HG03571 (cell line): ENCODE data around the gene SCAPER.
"Not testable (repeated sequence)": the region's sequence is repeated elsewhere in the genome, so short reads cannot be mapped to it uniquely, and the experiment has no call there.

Source experiments
- ATAC-seq: cut with Tn5 transposase; IDR thresholded peaks from one replicate; pipeline ENCODE4 v1.9.1; 2021; ENCODE audit not compliant: unreplicated experiment

The SCAPER gene

GRCh38 chr15:76585576-76585897, 319.6 kb downstream of the SCAPER start:
- no peak for ATAC-seq

DNA sequence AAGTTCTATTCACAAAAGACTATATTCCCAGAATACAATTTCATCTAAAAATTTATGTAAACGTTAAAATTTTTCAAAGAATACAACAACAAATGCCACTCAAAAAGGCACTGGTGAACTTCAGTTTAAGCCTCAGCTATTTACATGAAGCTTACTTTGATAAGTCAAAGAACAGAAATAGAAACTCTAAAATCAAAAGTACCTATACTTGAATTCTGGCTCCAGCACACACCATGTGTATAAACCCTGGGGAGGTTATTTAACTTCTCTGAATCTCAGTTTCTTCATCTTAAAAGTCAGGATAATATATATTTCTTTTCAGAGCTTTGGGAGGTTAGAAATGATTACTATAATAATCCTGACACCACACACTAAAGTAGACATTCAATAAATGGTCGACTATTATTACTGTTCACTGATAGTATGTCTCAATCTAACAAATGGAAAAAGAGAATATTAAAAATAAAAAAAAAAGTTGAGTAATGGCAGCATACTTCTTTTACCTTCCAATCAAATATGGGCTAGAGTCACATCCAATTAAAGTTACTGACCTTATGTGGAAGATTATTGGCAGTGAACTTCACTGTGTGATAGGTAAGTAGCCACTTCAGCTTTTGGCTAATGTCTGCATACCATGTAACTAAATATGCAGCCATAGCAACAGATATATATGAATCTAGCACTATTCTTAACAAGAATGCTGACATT, 320.1 kb downstream of the SCAPER start:
- no peak for ATAC-seq

DNA sequence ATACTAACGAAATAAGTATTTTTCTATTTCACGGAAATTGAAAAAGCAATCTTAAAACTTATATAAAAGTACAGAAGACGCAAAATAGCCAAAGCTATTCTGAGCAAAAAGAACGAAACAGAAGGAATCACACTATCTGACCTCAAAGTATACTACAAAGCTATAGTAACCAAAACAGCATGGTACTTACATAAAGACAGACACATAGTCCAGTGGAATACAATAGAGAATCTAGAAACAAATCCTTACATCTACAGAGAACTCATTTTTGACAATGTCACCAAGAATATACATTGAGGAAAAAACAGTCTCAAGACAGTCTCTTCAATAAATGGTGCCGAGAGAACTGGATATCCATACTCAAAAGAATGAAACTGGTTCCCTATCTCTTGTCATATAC, 322.6 kb downstream of the SCAPER start:
- no peak for ATAC-seq

DNA sequence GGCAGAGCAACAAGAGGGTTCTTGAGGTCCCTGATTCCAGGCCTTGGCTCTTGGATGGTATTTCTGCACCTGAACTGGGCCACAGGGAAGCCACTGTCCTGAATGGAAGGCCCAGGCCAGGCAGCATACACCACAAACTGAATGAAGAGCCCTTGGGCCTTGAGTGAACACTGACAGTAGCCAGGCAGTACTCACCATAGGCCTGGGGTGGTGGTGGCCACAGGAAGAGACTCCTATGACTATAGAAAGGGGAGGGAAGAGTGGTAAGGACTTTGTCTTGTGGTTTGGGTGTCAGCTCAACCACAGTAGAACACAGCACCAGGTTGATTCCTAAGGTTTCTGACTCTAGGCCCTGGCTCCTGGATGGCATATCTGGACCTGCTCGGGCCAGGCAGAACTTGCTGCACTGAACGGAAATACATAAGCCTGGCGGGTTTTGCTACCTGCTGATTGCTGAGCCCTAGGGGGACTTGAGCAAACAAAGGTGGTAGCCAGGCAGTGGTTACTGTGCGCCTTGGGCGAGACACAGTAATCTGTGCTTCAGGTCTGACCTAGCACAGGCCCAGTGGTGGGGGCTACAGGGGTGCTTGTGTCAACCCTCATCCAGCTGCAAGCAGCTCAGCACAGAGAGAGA, 327.1 kb downstream of the SCAPER start:
- ATAC-seq = no peak

GRCh38 chr15:76576523-76577279, 328.4 kb downstream of the SCAPER start:
- no peak for ATAC-seq

GRCh38 chr15:76575679-76576078, 329.5 kb downstream of the SCAPER start:
- peak; percentile 20 for ATAC-seq

GRCh38 chr15:76575274-76575673, 329.9 kb downstream of the SCAPER start:
- ATAC-seq = peak; percentile 67

DNA sequence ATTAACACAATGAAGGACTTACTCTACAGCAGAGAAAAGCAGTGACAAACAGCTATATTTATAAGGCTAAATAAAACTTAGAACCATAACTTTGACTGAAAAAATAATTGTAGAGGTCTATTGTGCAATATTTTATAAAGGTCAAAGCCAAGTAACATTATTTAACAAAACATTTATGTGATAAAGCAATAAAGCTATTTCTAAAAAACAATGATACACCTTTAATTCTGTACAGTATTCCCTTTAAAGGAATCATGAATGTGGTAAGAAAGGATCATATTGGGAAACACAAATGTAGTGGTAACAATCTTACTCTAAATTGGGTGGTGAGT, 332.2 kb downstream of the SCAPER start:
- no peak for ATAC-seq

DNA sequence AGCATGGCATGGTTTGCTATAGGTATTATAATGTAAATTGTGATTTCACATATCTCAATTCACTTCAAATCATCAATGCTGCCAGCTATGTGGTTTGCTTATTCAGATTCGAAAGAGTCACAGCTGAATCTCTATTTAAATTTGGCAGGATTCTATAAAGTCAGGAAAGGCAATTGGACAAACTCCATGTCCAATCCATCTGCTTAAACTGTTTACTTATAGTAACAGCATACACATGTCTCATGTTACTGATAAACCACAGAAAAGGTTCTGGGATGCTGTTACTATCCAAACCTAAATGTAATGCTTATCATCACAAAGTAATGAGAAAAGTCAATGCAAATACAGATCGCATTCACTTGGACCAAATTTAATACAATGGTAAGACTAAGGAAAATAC, 338.9 kb downstream of the SCAPER start:
- no peak for ATAC-seq

DNA sequence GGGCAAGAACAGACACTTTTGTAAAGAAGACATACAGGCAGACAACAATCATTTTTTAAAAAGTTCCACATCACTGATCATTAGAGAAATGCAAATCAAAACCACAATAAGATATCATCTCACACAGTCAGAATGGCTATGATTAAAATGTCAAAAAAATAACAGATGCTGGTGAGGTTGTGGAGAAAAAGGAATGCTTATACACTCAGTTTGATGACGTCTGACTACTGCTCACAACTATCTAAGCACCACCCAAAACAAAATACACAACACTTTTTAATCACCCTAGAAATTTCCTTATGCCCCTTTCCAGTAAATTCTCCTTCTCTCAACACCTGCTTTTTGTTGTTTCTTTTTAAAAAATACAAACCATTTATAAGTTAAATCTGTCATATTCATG, 339.8 kb downstream of the SCAPER start:
- no peak for ATAC-seq

- no peak for ATAC-seq
Measured at GRCh38 chr15:76555247-76555646, 349.9 kb downstream of the SCAPER start.

- no peak for ATAC-seq
Measured at GRCh38 chr15:76553564-76553963, 351.6 kb downstream of the SCAPER start.

DNA sequence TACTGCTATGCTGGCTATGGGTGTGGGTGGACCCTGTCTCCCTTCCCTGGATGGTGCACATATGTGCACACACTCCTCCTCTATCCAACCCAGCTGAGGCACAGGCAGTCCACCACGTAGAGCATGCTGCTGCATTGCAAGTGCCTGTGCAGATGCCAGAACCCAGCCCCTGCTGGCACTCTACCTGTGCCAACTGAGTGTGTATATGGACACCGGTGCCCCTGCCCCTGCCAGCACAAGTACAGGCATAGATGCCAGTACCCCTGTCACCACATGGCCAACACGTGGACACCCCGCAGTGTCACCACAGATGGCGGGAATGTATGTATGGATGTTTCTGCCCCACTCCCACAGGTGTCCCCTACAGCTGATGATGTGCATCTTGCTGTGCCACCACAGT, 352.0 kb downstream of the SCAPER start:
- ATAC-seq = no peak

DNA sequence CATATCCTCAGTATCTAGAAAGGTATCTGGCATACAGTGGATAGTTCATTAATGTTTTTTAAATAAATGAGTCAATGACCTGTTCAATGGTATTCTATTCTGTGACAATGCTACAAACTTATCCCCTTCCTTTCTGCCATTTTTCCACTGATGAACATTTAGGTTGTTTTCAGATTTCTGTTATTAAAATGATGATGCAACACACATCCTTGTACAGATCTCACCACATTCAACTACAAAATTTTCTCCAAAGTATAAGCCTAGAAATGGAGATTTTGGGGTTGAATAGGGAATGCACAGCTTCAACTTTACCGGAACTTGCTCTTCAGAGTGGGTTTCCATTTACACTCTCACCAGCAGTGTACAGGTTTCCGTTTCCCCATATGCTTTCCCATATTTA, 358.3 kb downstream of the SCAPER start:
- ATAC-seq = no peak

GRCh38 chr15:76533995-76534394, 371.1 kb downstream of the SCAPER start:
- no peak for ATAC-seq

GRCh38 chr15:76533060-76533820, 371.9 kb downstream of the SCAPER start:
- ATAC-seq = no peak

- ATAC-seq = no peak
Measured at GRCh38 chr15:76529911-76530310, 375.2 kb downstream of the SCAPER start.

DNA sequence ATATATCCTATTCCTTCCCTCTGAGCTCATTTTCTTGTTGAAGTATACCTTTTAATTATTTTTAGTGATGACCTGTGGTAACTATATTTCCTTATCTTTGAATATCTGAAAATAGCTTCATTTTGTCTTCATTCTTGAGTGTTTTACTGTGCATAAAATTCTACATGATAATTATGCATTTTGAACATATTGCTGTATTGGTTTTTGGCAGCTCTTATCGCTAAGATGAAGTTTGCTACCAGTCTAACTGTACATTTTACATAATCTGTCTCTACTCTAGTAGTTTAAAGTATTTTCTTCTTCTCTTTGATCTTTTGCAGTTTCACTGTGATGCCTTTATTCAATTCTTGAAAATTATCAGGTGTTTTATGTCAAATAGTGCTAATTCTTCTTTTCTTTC, 379.0 kb downstream of the SCAPER start:
- ATAC-seq = no peak

- ATAC-seq = no peak
Measured at GRCh38 chr15:76517910-76518309, 387.2 kb downstream of the SCAPER start.

DNA sequence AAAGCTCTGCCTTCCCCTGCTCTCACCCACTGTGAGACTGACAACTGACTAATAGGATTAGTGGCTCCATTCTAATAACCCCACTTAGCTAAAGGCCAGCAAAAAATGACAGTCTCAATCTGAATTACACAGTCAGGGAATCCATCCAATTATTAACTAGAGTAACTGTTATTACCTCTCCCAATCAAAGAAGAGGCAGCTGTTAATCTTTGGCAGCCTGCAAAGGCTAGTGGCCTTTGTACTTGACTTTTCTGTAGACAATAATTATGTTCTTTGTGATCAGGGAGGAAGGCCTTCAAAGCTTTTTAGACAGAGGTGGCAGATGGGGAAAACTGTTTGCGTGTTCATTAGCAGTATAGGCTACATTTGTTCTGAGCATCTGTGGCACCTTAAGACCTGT, 390.9 kb downstream of the SCAPER start:
- no peak for ATAC-seq

DNA sequence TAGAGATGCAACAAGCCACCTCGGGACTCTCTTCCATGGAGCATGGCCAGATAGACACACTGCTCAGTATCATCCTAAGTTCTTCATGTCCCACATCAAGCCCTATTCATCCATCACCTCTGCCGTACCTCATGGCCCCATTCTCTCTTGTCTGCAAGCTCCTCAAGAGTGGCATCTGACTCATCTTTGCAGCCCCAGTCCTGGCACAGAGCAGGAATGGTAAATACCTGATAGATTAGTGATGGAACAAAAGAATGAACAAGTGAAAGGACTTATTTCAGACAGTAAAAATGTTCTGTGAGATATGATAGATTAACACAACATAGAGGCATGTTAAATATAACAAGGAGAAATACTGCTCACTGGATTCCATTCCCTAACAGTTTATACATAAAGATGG, 392.2 kb downstream of the SCAPER start:
- no peak for ATAC-seq

- not testable (repeated sequence) for ATAC-seq
Measured at GRCh38 chr15:76510663-76511062, 394.5 kb downstream of the SCAPER start.
